GM13977 (cell line): ENCODE results near the gene CYTH4.

Source experiments
- DNase-seq: peaks from one replicate; pipeline ENCODE4 v3.0.0; 2012; ENCODE audit warnings: low spot score
- CTCF ChIP-seq: IDR thresholded peaks from 2 replicates; pipeline ENCODE4 v1.5.1; 2012; ENCODE audit warnings: mild to moderate bottlenecking, control low read depth; ENCODE audit not compliant: insufficient read depth; ENCODE audit errors: extremely low read depth, missing control alignments
- in situ Hi-C: fragments of 300-500 bp; cut with MboI; formaldehyde crosslinking; loops from one replicate; pipeline ENCODE4 v1.12.0; 2022; ENCODE audit warnings: low sequenced_read_pairs, low pct_unique_long_range_greater_than_20kb, mixed read lengths, inconsistent platforms; ENCODE audit not compliant: unreplicated experiment

Gene CYTH4

GRCh38 chr22:37303821-37304274 is 21.5 kb downstream of the CYTH4 start:
- TF ChIP-seq CTCF = no peak
- in situ Hi-C loops = no loop called here
- no peak for DNase-seq

DNA sequence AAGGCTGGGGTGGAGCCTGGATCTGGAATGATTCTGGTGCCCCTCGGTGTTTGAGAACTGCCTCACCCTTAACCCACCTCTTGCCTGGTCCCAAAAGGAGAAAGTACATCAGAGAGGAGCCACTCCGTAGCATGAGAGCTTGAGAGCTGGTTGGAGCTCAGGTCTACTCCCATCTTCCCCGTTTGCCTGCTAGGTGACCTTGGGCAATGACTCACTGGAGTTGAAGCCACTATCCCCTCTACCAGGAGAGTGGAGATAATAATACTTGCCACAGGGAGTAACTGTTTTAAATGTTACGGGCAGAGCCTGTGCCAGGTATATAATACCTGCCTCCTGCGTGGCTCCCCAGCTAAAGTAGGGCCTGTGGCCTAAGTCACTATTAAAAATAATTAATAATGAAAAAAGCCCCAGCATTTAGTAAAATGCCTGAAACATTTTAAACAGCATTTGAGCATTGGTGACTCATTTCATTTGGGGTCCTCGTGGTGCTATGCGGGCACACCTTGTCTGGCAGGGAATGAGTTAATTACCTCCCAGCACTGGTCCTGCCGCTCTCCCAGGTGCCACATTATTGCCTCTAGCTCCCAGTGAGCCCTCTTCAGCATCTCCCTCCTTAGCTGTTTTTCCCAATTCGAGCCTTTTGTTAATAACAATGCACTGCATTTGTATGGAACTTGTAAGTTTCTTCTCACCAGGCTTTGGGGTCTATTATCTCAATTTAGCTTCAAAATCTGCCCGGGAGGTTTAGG is 22.5 kb downstream of the CYTH4 start:
- TF ChIP-seq CTCF = no peak
- in situ Hi-C loops = no loop called here
- DNase-seq = no peak

GRCh38 chr22:37305887-37306286 is 23.6 kb downstream of the CYTH4 start:
- no peak for TF ChIP-seq CTCF
- in situ Hi-C loops = no loop called here
- no peak for DNase-seq

- DNase-seq = no peak
- in situ Hi-C loops = no loop called here
- TF ChIP-seq CTCF = no peak
Measured at GRCh38 chr22:37306494-37306829, 24.2 kb downstream of the CYTH4 start.

DNA sequence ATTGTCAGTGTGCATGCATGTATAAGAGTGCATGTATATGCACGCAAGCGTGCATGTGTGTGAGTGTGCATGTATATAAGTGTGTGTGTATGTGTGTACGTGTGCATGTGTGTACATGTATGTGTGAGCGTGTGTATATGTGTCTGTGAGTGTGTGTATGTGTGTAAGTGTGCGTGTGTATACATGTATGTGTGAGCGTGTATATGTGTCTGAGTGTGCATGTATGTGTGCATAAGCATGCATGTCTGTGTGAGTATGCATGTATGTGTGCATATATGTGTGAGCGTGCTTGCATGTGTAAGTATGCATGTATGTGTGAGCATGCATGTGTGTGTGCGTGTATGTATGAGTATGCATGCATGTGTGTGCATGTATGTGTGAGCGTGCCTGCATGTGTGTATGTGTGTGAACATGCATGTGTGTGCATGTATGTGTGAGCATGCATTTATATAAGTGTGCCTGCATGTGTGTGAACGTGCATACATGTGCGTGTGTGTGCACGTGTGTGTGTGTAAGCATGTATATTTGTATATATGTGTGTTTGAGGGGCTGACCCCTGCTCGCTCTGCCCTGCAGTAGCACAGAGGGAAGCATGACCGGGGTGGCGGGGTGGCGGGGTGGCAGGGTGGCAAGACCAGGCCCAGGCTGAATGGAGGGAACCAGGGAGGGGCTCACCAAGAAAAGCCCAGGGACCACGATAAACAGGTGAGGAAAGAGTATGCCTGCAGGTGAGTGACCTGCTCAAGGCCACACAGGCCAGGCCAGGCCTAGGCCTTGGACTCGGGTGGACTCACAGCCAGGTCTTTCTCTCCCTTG is 26.3 kb downstream of the CYTH4 start:
- in situ Hi-C loops = no loop called here
- TF ChIP-seq CTCF = no peak
- DNase-seq = no peak

DNA sequence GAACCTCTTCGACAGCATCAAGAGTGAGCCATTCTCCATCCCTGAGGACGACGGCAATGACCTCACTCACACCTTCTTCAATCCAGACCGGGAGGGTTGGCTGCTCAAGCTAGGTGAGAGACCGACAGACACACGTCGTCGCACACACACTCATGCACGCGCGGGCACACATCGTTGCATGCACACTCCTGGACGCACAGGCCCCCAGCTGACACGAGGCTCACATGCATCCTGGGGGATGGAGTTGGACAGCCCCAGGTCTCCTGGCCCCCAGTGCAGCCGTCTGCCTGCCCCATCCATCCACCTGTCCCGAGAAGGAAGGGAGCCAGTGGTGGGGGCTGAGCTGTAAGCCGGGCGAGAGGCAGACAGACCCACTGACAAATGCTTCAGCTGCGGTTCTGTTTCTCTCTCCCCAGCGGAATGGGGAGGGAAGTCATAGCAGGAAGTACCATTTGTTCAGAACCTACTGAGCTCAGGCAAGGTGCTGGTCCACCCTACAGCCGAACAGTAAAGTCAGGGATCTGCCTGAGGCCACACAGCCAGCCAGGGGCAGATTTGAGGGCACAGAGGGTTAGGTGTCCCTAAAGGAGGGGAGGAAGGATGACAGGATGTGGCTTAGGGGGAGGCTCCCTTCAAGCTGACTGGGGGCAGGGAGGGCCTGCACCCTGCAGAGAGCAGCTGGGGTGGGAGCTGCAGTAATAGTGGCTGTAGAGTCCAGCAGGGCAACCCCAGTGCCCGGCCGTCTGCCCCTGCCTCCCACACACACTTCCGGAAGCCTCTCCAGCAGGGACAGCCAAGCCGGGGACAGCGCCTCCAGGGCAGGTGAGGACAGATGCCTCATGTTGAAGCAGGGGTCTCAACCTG is 27.1 kb downstream of the CYTH4 start:
- peak; percentile 59 for DNase-seq
- no peak for TF ChIP-seq CTCF
- in situ Hi-C loops = no loop called here
